Activated CD4-positive, alpha-beta T cell treated with anti-CD3 and anti-CD28 coated beads for 4 hours (primary cell): ENCODE data around the gene ACKR1.

Experiments
- DNase-seq, 2 donors: peaks; one replicate each; pipeline ENCODE4 v3.0.0-alpha.2; 2020

The ACKR1 gene

DNA sequence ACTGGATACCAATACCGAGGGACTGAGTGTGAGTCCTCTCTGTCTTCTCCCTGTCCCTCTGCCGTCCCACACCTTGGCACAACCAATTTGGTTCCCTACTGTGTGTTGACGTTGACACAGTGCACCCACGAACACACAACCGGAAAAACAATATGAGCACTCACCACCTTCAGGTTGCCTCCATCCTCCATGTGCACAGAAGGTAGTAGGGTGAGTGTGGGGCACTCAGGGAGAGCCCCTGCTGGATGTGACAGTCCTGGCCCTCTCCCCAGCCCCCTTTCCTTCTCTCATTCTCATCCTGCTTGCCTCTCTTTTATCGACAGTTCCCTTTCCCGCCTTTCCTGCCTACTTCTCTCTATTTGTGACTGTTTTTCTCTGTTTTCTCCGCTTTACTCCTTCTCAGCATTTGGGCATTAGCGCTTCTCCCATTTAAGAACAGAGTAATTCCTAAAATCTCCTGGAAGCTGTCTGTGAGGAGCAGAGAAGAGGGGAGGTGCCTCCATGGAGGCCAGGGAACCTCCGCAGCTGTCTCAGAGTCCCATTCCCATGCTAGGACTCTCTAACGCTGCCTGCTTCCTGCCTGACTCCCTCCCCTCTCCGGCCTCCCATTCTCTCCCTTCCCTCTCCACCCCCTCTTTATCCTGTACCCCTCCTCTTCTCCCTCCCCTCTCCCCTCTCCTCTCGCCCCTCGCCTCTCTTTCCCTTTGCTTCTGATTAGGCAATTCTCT, 16.9 kb upstream of the ACKR1 start:
- no peak for DNase-seq

GRCh38 chr1:159188375-159188788, 16.3 kb upstream of the ACKR1 start:
- DNase-seq = no peak

DNA sequence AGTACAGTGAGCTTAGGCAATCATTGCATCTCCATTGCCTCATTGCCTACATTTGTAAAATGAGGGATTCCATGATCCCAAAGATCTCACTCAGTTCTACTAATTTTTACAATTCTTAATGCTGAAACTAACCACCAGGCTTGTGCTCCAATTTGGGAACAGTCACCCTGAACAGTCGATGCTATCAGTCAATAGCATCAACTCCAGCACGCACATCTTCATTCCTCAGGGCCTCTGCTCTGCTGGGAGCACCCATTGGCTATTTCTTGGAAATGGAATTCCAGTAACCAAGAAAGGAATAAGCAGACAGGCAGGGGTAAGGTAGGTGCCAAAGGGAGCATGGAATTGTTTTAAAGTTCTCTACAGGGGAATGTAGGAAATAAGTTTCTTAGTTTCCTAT, 14.2 kb upstream of the ACKR1 start:
- no peak for DNase-seq

- DNase-seq = no peak
Measured at GRCh38 chr1:159196543-159196942, 8.1 kb upstream of the ACKR1 start.

DNA sequence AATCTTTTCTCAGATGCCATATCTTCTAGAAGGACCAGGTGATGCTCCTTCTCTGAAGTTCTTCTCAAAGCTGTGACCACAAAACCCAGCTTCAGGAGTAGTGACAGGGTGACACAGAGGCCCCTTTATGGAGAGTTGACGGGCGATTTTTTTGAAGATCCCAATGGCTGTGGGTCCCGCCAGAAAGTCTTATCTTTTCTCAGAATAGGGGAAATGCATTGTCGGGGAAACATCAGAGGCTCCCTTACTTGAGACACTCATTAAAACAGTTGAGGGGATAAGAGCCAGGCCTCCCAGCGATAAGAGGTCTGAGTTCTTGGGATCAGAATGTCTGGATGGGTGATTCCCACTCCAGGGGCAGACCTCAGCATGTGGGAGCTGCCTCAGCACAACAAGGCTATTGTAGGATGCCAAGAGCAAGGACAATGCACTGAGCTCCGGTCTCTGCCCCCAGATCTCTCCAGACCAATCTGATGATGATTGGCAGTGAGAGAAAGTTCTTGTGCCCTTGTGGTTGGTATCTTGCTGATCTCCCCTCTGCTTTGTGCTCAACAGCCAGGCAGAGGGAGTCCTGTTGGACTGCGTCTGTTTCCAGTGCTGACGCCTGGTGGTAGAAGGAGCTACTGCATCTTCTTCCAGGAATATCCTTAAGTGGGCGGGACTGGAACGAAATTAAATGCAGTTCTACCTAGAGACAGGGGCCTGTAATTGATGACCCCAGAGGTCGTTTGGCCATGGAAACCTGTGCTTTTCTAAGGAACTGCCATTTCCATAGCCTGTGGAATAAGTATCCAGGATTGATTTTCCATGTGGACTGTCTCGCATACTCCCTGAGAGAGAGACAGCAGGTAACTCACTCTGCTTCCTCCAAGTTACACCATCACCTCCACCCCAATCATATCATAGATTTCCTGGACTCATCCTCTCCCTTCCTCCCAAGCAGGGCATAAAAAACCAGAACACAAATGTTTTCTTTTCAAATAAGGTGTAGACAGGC, 6.8 kb upstream of the ACKR1 start:
- peak; percentile 5 to 20 for DNase-seq

DNA sequence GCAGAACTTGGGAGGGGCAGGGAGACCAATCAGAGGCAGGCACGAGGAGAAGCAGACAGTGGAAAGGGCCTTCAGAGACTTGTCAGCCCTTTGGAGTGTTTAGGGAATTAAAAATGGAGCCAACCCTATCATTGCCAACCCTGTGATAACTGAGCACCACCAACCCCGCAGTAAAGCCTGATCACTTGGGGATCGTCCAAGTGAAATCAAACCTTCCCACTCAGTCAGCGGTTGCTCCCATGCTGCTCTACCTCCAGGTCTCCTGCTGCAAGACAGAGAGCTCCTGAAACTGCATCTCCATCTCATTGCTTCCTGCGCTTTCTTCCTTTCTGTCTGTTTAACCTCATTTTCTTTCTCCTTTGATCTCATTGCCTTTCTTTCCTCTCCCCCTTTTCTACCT, 4.8 kb upstream of the ACKR1 start:
- no peak for DNase-seq

DNA sequence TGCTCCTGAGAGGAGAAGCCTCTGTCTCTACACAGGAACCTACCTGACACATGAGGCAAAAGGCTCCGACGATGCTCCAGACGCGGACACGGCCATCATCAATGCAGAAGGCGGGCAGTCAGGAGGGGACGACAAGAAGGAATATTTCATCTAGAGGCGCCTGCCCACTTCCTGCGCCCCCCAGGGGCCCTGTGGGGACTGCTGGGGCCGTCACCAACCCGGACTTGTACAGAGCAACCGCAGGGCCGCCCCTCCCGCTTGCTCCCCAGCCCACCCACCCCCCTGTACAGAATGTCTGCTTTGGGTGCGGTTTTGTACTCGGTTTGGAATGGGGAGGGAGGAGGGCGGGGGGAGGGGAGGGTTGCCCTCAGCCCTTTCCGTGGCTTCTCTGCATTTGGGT, 3.9 kb upstream of the ACKR1 start:
- no peak for DNase-seq

- no peak for DNase-seq
Measured at GRCh38 chr1:159201642-159202041, 3.0 kb upstream of the ACKR1 start.

GRCh38 chr1:159203610-159204009, 1.1 kb upstream of the ACKR1 start:
- DNase-seq = no peak

- no peak for DNase-seq
Measured at GRCh38 chr1:159205225-159205624, 550 bp downstream of the ACKR1 start.

DNA sequence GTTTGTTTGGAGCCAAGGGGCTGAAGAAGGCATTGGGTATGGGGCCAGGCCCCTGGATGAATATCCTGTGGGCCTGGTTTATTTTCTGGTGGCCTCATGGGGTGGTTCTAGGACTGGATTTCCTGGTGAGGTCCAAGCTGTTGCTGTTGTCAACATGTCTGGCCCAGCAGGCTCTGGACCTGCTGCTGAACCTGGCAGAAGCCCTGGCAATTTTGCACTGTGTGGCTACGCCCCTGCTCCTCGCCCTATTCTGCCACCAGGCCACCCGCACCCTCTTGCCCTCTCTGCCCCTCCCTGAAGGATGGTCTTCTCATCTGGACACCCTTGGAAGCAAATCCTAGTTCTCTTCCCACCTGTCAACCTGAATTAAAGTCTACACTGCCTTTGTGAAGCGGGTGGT, 1.4 kb downstream of the ACKR1 start:
- DNase-seq = no peak

GRCh38 chr1:159207080-159207479, 2.4 kb downstream of the ACKR1 start:
- no peak for DNase-seq

- no peak for DNase-seq
Measured at GRCh38 chr1:159207774-159208173, 3.1 kb downstream of the ACKR1 start.

DNA sequence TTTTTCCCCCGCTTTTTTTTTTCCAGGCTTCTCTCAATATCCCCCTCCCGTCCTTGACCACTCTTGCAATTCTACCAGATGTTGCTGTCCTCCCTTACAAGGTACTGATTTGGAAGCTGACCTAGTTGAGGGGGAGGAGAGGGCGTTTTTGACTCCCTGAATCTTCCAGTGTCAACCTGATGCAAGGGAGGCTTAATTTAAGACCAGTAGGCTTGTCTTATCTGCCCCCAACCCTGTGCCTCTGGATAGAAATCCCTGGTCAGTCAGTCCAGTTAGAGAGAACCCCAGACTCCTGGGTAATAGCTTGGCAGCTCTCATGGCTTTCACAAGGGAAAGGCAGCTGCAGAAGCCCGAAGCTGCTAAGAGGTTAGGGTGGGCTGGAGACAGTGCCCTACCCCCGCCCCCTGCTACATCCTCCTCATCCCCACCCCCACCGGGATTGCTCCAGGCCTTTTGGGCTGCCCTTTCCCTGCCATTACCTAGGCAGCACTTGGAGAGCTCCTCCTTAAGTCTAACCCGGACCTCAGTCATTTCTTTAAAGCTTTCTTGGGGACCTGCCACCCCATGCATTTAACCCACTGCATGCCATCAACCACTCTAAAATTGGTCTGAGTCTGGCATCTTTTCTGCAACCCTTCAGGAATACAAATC, 3.6 kb downstream of the ACKR1 start:
- DNase-seq = no peak

DNA sequence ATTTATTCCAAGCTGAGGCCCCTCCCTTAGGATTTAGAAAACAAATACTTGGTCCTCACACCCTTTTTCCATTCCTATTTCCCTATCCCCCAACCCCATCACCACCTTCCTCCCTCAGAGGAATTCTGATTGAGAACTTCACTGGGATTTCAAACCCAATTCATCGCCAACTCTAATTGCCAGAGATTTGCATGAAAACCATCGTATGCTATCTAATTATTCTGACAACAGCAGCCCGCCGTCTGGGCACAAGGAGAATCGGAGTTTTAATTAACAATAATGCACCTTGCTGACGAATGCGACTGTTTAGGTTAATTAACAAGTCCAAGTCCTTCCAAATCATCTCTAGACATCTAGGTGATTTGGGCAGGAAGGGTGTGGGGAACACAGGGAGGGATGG, 4.4 kb downstream of the ACKR1 start:
- DNase-seq = no peak

- peak; percentile 16 to 48 for DNase-seq
Measured at GRCh38 chr1:159211331-159212136, 6.9 kb downstream of the ACKR1 start.

DNA sequence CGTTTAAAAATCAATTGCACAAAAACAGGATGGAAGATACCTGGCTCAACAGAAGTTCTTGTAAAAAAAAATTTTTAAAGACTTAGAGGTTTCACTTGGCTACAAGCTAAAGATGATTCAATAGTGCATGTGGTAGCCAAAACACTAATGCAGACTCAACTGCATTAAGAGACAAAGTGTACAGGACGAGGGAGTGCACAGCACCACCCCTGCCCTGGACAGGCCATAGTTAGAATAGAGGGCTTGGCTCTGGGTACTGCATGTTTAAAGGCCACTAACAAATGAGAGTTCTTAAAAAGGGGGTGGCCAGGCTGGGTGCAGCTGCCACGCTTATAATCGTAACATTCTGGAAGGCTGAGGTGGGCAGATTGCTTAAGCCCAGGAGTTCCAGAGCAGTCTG, 7.9 kb downstream of the ACKR1 start:
- no peak for DNase-seq

DNA sequence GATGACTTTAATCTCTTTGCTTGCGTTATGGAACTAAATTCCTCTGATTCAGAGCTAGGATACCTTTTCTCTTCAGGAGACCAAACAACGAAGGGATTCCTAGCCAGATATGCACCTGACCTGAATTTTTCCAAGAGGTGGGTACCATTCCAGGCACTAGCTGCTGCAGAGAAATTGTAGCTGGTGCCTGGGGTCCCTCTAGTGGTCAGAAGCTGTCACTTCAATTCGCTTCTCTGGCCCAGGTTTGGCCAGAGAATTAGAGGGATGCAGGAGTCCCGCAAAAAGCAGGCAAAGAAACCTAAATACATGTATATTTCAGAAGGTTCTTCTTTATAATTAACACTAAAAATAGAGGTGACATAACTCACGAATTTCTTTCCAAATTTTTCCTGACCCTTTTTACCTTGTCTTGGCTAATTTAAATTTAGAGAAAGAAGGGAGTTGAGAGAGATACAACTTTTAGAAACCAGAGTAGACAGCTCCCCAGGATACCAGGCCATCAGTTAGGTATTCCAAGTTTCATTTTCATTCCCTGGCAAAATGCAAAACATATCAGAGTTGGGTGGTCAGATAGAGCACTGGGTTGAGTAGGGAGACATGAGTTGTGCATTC, 9.6 kb downstream of the ACKR1 start:
- peak; percentile 6 to 29 for DNase-seq

DNA sequence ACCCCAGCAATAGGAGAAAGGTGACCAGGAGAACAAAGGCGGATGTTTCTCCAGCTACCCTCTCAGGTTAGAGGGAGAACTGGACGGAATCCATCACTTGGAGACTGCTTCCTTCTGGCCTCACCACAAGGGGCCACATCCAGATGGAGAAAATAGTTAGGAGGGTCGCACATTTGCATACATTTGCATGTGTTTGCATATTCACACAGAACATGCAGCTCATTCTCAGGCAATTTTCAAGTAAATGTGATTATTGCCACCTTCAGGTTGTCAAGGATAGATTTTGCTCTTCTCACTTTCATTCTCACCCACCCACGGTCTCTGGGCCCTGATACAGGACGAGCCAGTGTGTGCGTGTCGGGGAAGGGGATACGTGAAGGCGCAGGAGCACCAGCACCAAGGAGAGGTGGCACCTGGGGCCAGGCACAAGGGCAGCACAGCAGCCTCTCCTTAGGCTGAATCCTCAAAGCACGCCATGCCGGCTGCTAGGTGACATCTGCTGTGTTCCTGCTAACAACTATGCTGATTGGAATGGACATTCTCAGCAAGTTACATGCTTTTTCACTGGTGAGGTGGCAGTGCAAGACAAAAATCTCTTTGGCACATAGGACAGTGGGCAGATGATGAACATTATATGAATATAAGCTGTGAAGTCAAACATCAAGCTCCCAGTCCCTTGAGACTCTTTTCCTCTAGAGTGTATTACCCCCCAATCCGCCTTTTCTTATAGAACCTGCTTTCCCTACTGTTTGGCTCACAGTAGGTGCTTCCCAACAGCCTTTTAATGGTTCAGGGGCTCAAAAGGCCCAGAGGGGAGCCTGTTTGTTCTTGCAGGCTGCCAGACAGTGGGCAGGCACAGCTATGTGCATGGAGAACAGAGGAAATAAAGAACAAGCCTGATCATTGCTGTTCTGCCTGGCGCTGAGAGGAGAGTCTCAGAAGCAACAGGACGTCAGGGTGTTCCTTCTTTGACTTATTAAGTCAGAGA, 14.3 kb downstream of the ACKR1 start:
- no peak for DNase-seq

DNA sequence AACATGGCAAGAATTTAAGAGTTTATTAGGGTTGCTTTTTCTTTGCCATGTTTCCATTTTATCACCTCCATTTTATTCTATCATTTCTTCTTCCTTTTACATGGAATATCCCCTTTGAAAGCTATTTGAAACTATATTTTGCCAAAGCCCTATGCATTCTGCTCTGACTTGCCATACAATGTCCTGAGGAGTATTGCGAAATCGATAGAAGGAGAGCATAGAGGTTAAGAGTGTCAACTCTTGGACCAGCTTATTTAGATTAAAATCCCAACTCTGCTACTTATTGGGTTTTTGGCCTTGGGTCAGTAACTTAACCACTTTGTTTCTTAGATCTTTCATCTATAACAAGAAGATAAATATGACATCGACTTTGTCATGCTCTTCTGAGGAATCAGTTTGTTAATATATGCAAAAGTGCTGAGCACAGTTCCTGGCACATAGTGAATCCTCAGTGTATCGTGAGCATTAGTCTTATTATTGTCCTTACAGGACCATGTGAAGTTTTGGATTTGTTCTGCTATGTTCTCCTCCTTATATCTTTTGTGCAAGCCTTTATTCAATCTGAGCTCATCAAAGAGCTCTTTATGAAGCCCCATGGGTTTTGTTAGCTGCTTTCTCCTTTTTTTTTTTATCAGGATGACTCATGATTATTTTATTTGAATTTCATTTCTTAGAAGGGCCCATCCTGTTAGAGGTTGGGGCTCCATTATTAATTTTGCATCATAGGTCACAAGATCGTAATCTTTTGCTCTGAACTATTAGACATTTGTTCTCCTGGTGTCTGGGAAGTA, 17.6 kb downstream of the ACKR1 start:
- DNase-seq = no peak
